Activated CD4-positive, alpha-beta T cell treated with anti-CD3 and anti-CD28 coated beads, Interleukin-2, amount 10 ng/mL, durations not matched to agents 24 days and 14 days (primary cell): Measurements from ENCODE around the gene CCR5. TPM values are rescaled to one million over a fixed set of nuclear protein-coding genes. Genes with fewer than 3 reads are reported as not detected.
A peak's percentile ranks its signal among the peaks of the same experiment; 100 is the strongest.

Experiments used
- DNase-seq: peaks from one replicate; pipeline ENCODE4 v3.0.0; 2022
- H3K27ac Mint-ChIP-seq: one replicate; pipeline ENCODE4 v1.8.0; 2022; ENCODE audit warnings: mild to moderate bottlenecking, mixed read lengths
- H3K27me3 Mint-ChIP-seq: one replicate; pipeline ENCODE4 v1.8.0; 2022; ENCODE audit warnings: mixed read lengths
- H3K36me3 Mint-ChIP-seq: one replicate; pipeline ENCODE4 v1.8.0; 2022; ENCODE audit warnings: low read depth, mild to moderate bottlenecking, mixed read lengths
- H3K4me1 Mint-ChIP-seq: one replicate; pipeline ENCODE4 v1.8.0; 2021; ENCODE audit warnings: mixed read lengths
- H3K4me3 Mint-ChIP-seq: one replicate; pipeline ENCODE4 v1.8.0; 2022; ENCODE audit warnings: mild to moderate bottlenecking, moderate library complexity, mixed read lengths
- H3K9me3 Mint-ChIP-seq: one replicate; pipeline ENCODE4 v1.8.0; 2021; ENCODE audit warnings: mixed read lengths
- intact Hi-C: fragments of 100-400 bp; cut with micrococcal nuclease; formaldehyde crosslinking; loops from one replicate; pipeline ENCODE4 v1.15.1; 2023
- total RNA-seq: library from RNA; stranded (reverse); gene quantifications from 2 replicates; pipeline ENCODE4 v1.2.3, GENCODE V29; 2022

Gene CCR5
- total RNA-seq, 1 donor from 2014 or later: 2.3 TPM

DNA sequence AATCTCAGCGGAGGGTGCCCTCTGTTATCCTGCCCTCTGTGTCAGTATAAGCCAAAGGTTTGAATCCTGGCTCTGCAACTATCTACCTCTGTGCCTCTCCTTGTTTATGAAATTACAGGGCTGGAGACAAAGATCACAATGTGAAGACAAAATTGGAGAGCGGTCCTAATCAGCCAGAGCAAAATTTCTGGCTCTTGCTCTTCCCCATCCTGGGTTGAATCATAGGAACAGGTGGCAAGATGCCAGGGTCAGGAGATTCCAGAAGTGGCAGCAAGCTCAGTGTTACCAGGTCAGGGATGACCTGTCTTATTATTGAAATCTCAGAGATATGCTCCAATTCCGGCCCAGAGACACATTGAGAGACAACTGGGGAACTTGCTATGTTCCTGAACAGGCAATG lies 19.1 kb upstream of the CCR5 start:
- Mint-ChIP-seq H3K4me3 (no peak overlapping the region), H3K9me3 (peaks cover 17% of the 10 kb centered on the region), H3K4me1 (peaks cover 80% of the 10 kb centered on the region), H3K27ac (no peak overlapping the region), H3K36me3 (peaks cover 17% of the 10 kb centered on the region), H3K27me3 (peaks cover 34% of the 10 kb centered on the region)
- DNase-seq: no peak
- intact Hi-C loops: loop anchor here (2.0 to 5.0 kb wide), 3 partner anchors 53 to 254 kb away; no protein-coding TSS in a partner anchor

DNA sequence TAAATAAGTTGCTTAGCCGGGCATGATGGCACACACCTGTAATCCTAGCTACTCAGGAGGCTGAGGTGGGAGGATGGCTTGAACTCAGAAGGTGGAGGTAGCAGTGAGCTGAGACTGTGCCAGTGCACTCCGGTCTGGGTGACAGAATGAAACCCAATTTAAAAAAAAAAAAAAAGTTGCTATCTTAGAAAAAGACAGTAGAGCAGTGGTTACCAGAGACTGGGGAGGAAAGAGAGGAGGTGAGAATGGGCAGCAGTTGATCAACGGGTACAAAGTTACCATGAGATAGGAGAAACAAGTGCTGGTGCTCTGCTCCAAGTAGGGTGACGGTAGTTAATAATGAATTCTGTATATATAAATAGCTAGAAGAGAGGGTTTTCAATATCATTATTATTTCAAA lies 17.7 kb upstream of the CCR5 start:
- H3K27ac Mint-ChIP-seq: peak overlapping the region; percentile 70
- peaks cover 17% of the 10 kb centered on the region for H3K9me3 Mint-ChIP-seq
- DNase-seq: no peak
- peaks cover 82% of the 10 kb centered on the region for H3K4me1 Mint-ChIP-seq
- peaks cover 37% of the 10 kb centered on the region for H3K27me3 Mint-ChIP-seq
- peak overlapping the region; percentile 47 for H3K4me3 Mint-ChIP-seq
- intact Hi-C loops: loop anchor here (2.0 to 5.0 kb wide), 3 partner anchors 54 to 256 kb away; no protein-coding TSS in a partner anchor
- peaks cover 17% of the 10 kb centered on the region for H3K36me3 Mint-ChIP-seq

DNA sequence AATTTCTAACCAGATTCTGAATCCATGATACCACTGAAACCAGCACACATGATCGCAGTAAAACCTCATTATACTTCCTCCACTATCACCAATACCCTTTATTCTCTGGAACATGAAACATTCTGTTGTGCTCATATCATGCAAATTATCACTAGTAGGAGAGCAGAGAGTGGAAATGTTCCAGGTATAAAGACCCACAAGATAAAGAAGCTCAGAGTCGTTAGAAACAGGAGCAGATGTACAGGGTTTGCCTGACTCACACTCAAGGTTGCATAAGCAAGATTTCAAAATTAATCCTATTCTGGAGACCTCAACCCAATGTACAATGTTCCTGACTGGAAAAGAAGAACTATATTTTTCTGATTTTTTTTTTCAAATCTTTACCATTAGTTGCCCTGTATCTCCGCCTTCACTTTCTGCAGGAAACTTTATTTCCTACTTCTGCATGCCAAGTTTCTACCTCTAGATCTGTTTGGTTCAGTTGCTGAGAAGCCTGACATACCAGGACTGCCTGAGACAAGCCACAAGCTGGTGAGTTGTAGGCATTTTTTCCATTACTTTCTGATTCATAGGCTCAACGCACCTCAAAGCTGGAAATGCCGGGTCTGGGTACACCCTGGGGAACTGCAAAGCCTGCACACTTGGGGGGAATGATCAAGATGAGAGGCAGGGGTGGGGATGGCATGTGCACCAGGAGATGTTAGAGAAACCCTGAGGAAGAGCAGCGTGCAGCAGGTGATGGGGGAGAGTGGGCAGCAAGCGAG lies 16.9 kb upstream of the CCR5 start, which contains the start of gene CCR2:
TSS of gene CCR2 (plus strand) at position 465 of the 764 bp plus-strand sequence. CDS start 3,417 bp downstream, outside the sequence.
- peak within 1 kb of the TSS; percentile 76 for H3K27ac Mint-ChIP-seq
- H3K27me3 Mint-ChIP-seq: peaks cover 40% of the 10 kb centered on the region

DNA sequence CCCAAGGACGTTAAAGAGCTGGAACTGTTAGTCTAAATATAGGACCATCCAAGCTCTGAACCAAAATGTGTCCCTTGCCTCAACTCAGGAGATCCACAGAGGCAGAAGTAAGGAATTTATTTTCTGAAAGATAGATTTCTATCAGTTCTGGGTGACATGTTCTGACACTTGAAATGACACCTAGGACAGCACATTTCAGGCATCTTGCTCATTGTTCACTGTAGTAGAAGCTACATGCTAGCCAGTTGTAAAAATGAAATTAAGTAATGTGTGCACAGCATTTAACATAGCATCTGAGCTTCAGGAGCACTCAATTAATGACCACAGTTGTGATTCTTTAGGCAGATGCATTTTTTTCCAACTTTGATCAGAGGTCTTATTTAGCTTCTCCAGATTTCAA lies 16.3 kb upstream of the CCR5 start:
- H3K36me3 Mint-ChIP-seq: peaks cover 18% of the 10 kb centered on the region
- no peak for DNase-seq
- H3K4me1 Mint-ChIP-seq: peaks cover 80% of the 10 kb centered on the region
- intact Hi-C loops: loop anchor here (1.0 to 5.0 kb wide), 2 partner anchors 16 to 257 kb away; partner anchors contain the start of gene CCR5
- H3K4me3 Mint-ChIP-seq: peak overlapping the region; percentile 77
- H3K9me3 Mint-ChIP-seq: peaks cover 10% of the 10 kb centered on the region
- peaks cover 44% of the 10 kb centered on the region for H3K27me3 Mint-ChIP-seq
- peak overlapping the region; percentile 76 for H3K27ac Mint-ChIP-seq

More for the DNA sequence above, 16.9 kb upstream of the CCR5 start, which contains the start of gene CCR2:
- intact Hi-C loops: loop anchor here (1.0 to 5.0 kb wide), 4 partner anchors 16 to 257 kb away; partner anchors contain the start of gene CCR5
- Mint-ChIP-seq H3K4me1 (peaks cover 82% of the 10 kb centered on the region), H3K4me3 (peak within 1 kb of the TSS; percentile 77), H3K36me3 (peaks cover 19% of the 10 kb centered on the region), H3K9me3 (peaks cover 14% of the 10 kb centered on the region)
- DNase-seq: peak; percentile 72

DNA sequence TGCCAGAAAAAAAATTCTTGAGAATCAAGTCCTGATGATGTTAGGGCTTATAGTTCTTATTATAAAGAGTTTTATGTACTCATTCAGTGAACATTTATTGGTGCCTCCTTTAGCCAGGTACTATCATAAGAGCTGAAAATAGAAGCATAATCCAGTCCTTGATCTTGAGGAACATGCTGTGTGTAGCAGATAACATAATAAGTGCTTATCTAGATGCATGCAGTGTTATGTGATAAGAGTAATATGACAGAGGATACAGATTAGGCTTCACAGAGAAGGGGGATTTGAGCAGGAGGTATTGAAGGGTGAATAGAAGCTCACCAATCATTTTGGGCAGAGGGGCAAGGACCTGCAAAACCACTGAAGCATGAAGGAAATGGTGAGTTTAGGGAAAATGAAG lies 15.8 kb upstream of the CCR5 start:
- no peak for DNase-seq
- intact Hi-C loops: loop anchor here (1.0 to 5.0 kb wide), 2 partner anchors 15 to 258 kb away; partner anchors contain the start of gene CCR5
- Mint-ChIP-seq H3K27me3 (peaks cover 47% of the 10 kb centered on the region), H3K9me3 (peaks cover 10% of the 10 kb centered on the region), H3K4me1 (peaks cover 79% of the 10 kb centered on the region), H3K27ac (peak overlapping the region; percentile 48), H3K36me3 (peaks cover 18% of the 10 kb centered on the region), H3K4me3 (peak overlapping the region; percentile 77)

DNA sequence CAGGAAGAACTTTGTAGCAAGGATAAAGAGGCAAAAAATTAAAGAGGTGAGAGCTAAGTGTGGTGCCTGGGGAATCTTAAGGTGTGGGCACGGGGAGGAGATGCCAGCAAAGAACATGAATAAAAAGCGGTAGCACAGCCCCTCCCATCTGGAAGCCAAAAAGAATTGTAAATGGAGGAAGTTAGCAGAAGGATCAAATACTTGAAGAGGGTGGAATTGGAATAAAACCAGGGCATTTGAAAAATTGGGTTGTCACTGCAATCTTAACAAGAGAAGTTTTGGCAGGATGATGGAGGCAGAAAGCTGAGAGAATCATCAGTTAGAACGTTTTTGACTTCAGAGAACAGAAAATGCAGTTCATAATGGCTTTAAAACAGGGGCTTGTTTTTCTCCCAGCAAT lies 14.5 kb upstream of the CCR5 start:
- peaks cover 10% of the 10 kb centered on the region for H3K9me3 Mint-ChIP-seq
- H3K4me3 Mint-ChIP-seq: peak overlapping the region; percentile 77
- peaks cover 44% of the 10 kb centered on the region for H3K27me3 Mint-ChIP-seq
- H3K36me3 Mint-ChIP-seq: peaks cover 20% of the 10 kb centered on the region
- DNase-seq: no peak
- peak overlapping the region; percentile 0 for H3K27ac Mint-ChIP-seq
- intact Hi-C loops: no loop called here
- H3K4me1 Mint-ChIP-seq: peaks cover 71% of the 10 kb centered on the region

DNA sequence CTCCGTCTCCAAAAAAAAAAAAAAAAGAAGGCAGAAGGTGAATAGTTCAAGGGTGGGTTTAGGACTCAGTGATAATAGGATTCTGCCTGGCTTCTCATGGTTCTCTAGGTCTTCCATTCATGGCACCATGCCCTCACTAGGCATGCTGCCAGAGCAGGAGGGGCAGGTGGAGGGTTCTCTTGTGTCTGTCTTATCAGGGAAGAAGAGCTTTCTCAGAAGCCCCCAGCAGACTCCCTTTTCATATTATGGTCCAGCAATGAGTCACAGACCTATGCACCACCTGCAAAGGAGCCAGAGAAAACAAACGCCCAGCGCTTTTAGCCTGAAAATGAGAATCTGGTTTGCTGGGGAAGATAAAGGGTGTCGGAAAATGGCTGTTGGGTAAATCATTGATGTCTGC lies 13.8 kb upstream of the CCR5 start:
- Mint-ChIP-seq H3K4me1 (peaks cover 70% of the 10 kb centered on the region), H3K27ac (no peak overlapping the region), H3K4me3 (no peak overlapping the region), H3K9me3 (peaks cover 10% of the 10 kb centered on the region), H3K36me3 (peaks cover 20% of the 10 kb centered on the region), H3K27me3 (peaks cover 38% of the 10 kb centered on the region)
- intact Hi-C loops: no loop called here
- DNase-seq: no peak

DNA sequence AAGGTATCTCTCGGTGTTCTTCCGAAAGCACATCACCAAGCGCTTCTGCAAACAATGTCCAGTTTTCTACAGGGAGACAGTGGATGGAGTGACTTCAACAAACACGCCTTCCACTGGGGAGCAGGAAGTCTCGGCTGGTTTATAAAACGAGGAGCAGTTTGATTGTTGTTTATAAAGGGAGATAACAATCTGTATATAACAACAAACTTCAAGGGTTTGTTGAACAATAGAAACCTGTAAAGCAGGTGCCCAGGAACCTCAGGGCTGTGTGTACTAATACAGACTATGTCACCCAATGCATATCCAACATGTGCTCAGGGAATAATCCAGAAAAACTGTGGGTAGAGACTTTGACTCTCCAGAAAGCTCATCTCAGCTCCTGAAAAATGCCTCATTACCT lies 12.3 kb upstream of the CCR5 start:
- Mint-ChIP-seq H3K36me3 (peaks cover 20% of the 10 kb centered on the region), H3K4me3 (no peak overlapping the region), H3K9me3 (peaks cover 10% of the 10 kb centered on the region), H3K27ac (no peak overlapping the region), H3K27me3 (peaks cover 34% of the 10 kb centered on the region), H3K4me1 (peaks cover 59% of the 10 kb centered on the region)
- intact Hi-C loops: no loop called here
- DNase-seq: no peak

DNA sequence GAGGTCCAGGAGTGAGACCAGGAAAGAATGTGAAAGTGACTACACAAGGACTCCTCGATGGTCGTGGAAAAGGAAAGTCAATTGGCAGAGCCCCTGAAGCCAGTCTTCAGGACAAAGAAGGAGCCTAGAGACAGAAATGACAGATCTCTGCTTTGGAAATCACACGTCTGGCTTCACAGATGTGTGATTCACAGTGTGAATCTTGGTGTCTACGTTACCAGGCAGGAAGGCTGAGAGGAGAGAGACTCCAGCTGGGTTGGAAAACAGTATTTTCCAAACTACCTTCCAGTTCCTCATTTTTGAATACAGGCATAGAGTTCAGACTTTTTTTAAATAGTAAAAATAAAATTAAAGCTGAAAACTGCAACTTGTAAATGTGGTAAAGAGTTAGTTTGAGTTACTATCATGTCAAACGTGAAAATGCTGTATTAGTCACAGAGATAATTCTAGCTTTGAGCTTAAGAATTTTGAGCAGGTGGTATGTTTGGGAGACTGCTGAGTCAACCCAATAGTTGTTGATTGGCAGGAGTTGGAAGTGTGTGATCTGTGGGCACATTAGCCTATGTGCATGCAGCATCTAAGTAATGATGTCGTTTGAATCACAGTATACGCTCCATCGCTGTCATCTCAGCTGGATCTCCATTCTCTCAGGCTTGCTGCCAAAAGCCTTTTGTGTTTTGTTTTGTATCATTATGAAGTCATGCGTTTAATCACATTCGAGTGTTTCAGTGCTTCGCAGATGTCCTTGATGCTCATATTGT lies 10.8 kb upstream of the CCR5 start:
- Mint-ChIP-seq H3K27me3 (peaks cover 40% of the 10 kb centered on the region), H3K4me3 (no peak overlapping the region), H3K9me3 (peaks cover 14% of the 10 kb centered on the region), H3K36me3 (peaks cover 20% of the 10 kb centered on the region), H3K27ac (no peak overlapping the region), H3K4me1 (peaks cover 50% of the 10 kb centered on the region)
- no peak for DNase-seq
- intact Hi-C loops: loop anchor here (1.0 kb wide), 1 partner anchor 9 kb away; no protein-coding TSS in a partner anchor

DNA sequence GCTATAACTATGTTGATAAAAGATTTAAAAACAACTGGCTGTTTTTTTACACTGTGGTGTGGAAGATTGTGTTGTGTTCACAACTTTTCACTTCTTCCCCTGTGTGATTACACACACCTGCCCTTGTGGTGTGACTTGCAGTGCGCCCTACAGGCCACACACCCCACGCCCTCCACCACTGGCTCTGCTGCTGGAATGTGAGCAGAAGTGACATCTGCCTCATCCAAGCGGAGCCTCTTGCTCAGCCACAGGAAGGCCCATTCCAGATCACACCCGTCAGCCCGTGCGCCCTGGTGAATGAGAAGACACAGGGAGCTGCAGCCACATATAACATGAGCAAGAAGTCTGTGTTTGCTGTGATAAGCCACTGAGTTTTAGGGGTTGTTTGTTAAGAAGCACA lies 9.8 kb upstream of the CCR5 start:
- H3K27me3 Mint-ChIP-seq: peaks cover 35% of the 10 kb centered on the region
- H3K4me1 Mint-ChIP-seq: peaks cover 41% of the 10 kb centered on the region
- no peak overlapping the region for H3K4me3 Mint-ChIP-seq
- H3K27ac Mint-ChIP-seq: no peak overlapping the region
- intact Hi-C loops: loop anchor here (1.0 kb wide), 1 partner anchor 8 kb away; no protein-coding TSS in a partner anchor
- no peak for DNase-seq
- H3K36me3 Mint-ChIP-seq: peaks cover 15% of the 10 kb centered on the region
- H3K9me3 Mint-ChIP-seq: peaks cover 14% of the 10 kb centered on the region

DNA sequence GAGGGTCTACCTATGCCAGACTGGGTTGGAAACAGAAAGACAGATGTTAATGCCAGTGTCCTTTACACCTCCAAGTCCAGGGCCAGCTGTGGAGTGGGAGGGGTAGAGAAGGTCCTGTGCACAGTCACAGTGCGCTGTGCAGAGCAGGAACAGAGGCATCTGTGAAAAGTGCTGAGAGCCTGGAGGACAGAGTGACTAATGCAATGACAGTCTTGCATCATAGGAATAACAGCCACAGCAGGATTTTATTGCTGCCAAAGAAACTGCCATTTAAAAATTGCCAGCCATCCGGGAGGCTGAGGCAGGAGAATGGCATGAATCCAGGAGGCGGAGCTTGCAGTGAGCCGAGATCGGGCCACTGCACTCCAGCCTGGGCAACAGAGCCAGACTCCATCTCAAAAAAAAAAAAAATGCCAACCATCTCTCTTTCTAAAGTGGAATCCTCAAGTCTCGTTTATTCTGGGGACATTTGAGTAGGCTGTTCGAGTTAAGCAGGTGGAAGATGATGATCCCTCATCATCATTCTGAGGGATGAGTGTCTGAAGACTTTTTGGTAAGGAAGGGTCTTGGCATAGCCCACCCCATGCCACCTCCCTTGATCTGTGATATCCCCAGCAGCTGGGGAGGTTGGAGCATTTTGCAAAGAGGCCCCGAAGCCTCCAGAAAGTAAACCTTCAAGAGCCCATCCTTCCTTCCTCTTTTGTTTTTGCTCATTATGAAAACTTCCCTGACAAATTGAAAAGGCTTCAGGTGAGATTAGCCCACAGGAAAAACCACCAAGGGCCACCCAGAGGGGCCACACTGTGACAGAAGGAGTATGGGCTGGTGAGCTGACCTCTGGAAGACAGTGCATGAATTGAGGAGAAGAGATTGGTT lies 9.1 kb upstream of the CCR5 start:
- Mint-ChIP-seq H3K27me3 (peaks cover 35% of the 10 kb centered on the region), H3K9me3 (peaks cover 11% of the 10 kb centered on the region), H3K4me1 (peaks cover 42% of the 10 kb centered on the region), H3K4me3 (no peak overlapping the region), H3K27ac (no peak overlapping the region), H3K36me3 (peaks cover 11% of the 10 kb centered on the region)
- no peak for DNase-seq
- intact Hi-C loops: no loop called here

DNA sequence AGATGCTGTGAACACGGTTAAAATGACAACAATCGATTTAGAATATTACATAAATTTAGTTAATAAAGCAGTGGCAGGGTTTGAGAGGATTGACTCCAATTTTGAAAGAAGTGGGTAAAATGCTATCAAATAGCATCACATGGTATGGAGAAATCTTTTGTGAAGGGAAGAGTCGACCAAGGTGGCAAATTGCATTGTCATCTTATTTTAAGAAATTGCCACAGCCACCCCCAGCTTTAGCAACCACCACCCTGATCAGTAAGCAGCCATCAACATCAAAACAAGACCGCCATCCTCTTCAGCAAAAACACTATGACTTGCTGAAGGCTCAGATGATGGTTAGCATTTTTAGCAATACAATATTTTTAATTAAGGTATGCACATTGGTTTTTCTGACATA lies 5.7 kb upstream of the CCR5 start:
- DNase-seq: no peak
- Mint-ChIP-seq H3K36me3 (peaks cover 2% of the 10 kb centered on the region), H3K4me1 (peaks cover 43% of the 10 kb centered on the region), H3K27me3 (peaks cover 28% of the 10 kb centered on the region), H3K4me3 (no peak overlapping the region), H3K9me3 (peaks cover 11% of the 10 kb centered on the region), H3K27ac (no peak overlapping the region)
- intact Hi-C loops: no loop called here
